Measurements from ENCODE around the gene STK39.

GRCh38 chr2:168176402-168176801, 71.0 kb downstream of the STK39 start:
- TF ChIP-seq ZNF274 (IDR thresholded peaks at IDR 0.05; ENCODE audit: low read depth, low read length) (no peak), YY1 (IDR thresholded peaks at IDR 0.05; ENCODE audit: insufficient read depth, insufficient read length) (no peak)
